Inflammatory macrophage treated with lipopolysaccharide for 4 hours (primary cell): Measurements from ENCODE around the gene FLVCR2.
A peak's percentile ranks its signal among the peaks of the same experiment; 100 is the strongest.
"Not testable (repeated sequence)": the region's sequence is repeated elsewhere in the genome, so short reads cannot be mapped to it uniquely, and the experiment has no call there.

Source experiments
- DNase-seq: peaks from one replicate; pipeline ENCODE4 v3.0.0-alpha.2; 2020

Gene FLVCR2

GRCh38 chr14:75673345-75674035, 95.1 kb downstream of the FLVCR2 start:
- DNase-seq: no peak

- DNase-seq: no peak
These were observed 97.0 kb downstream of the FLVCR2 start for GRCh38 chr14:75675265-75675960.

- DNase-seq: no peak
These were observed 107.5 kb downstream of the FLVCR2 start for GRCh38 chr14:75685910-75686309.

- DNase-seq: peak; percentile 40
These were observed 110.6 kb downstream of the FLVCR2 start for GRCh38 chr14:75689012-75689411.

- DNase-seq: no peak
These were observed 111.6 kb downstream of the FLVCR2 start for GRCh38 chr14:75690010-75690409.

- not testable (repeated sequence) for DNase-seq
These were observed 116.6 kb downstream of the FLVCR2 start for GRCh38 chr14:75695025-75695424.

- DNase-seq: no peak
These were observed 119.0 kb downstream of the FLVCR2 start for GRCh38 chr14:75697386-75697785.
